ENCODE results near the gene HLA-B. TPM values are rescaled to one million over a fixed set of nuclear protein-coding genes. Genes with fewer than 3 reads are reported as not detected.

The HLA-B gene
- total RNA-seq, 1 experiment from 2014 or later = 124 TPM

- TF ChIP-seq PRDM15 (CRISPR knock-in tag; IDR thresholded peaks at IDR 0.05) = no peak
Measured at GRCh38 chr6:31305703-31306219, 51.2 kb downstream of the HLA-B start (continued).

- peaks cover 46% of the 10 kb centered on the region for H3K27me3 Mint-ChIP-seq (ENCODE audit: low read depth)
- no peaks in the 10 kb centered on the region for H3K9me3 Mint-ChIP-seq
- CTCF ChIA-PET = interaction anchor here (1.1 to 1.4 kb wide), 2 partner anchors 62 to 202 kb away, joined by 3 to 8 read pairs; no protein-coding TSS in a partner anchor
Measured at GRCh38 chr6:31304683-31305082, 52.3 kb downstream of the HLA-B start.

More at GRCh38 chr6:31304683-31305082, 52.3 kb downstream of the HLA-B start:
- no peak for ATAC-seq
- no peak for TF ChIP-seq ATF1 (CRISPR knock-in tag; IDR thresholded peaks at IDR 0.05)
- no peak for TF ChIP-seq IRF1 (CRISPR knock-in tag; IDR thresholded peaks at IDR 0.05)
- no peak for TF ChIP-seq CREM (CRISPR knock-in tag; IDR thresholded peaks at IDR 0.05)
- no peak for TF ChIP-seq NR3C1 (CRISPR knock-in tag; conservative IDR thresholded peaks at IDR 0.05; ENCODE audit: low read depth)
- no peak for TF ChIP-seq OVOL2 (CRISPR knock-in tag; IDR thresholded peaks at IDR 0.05; ENCODE audit: borderline replicate concordance)
- Mint-ChIP-seq H3K4me3 (no peak overlapping the region), H3K27ac (no peak overlapping the region), H3K4me1 (no peaks in the 10 kb centered on the region), H3K36me3 (no peaks in the 10 kb centered on the region)
- POLR2A ChIA-PET = no interaction called here
- no peak for DNase-seq (ENCODE audit: low spot score)

Small RNA genes within 50 kb of the gene (microRNA-seq; reads per million reads assigned to microRNA genes)
- not detected for gene MIR6891 (ENCODE audit: borderline number of aligned reads)

Other genes with a start within 250 kb of the HLA-B start
- gene C6orf15, start 244.6 kb downstream of the HLA-B start, total RNA-seq (2021) = not detected in 3 replicates
- gene PSORS1C1, start 242.4 kb downstream of the HLA-B start, total RNA-seq (2021) = 0.11 to 0.66 TPM (median 0.34 TPM) in 3 replicates
- gene CDSN, start 236.7 kb downstream of the HLA-B start, total RNA-seq (2021) = not detected in 3 replicates
- gene PSORS1C2, start 218.1 kb downstream of the HLA-B start, total RNA-seq (2021) = 0.55 to 0.85 TPM (median 0.78 TPM) in 3 replicates
- 58.7 to 62.6 TPM (median 61.4 TPM) in 3 replicates for gene CCHCR1, start 199.4 kb downstream of the HLA-B start, total RNA-seq (2021)
- gene TCF19, start 198.6 kb downstream of the HLA-B start, total RNA-seq (2021) = 10.2 to 12.7 TPM (median 10.7 TPM) in 3 replicates
- 2,735 to 3,160 TPM (median 3,135 TPM) in 3 replicates for gene POU5F1, start 186.5 kb downstream of the HLA-B start, total RNA-seq (2021)
- gene HLA-C, start 85.1 kb downstream of the HLA-B start, total RNA-seq (2021) = 82.9 to 107 TPM (median 106 TPM) in 3 replicates
- gene MICA, start 46.4 kb upstream of the HLA-B start, total RNA-seq (2021) = 11.4 to 12.9 TPM (median 11.7 TPM) in 3 replicates
- 26.9 to 37.0 TPM (median 27.0 TPM) in 3 replicates for gene MICB, start 141.0 kb upstream of the HLA-B start, total RNA-seq (2021)
- gene MCCD1, start 171.8 kb upstream of the HLA-B start, total RNA-seq (2021) = not detected in 3 replicates
- 704 to 738 TPM (median 712 TPM) in 3 replicates for gene DDX39B, start 184.8 kb upstream of the HLA-B start, total RNA-seq (2021)
- gene ATP6V1G2, start 189.4 kb upstream of the HLA-B start, total RNA-seq (2021) = 2.7 to 4.1 TPM (median 4.0 TPM) in 3 replicates
- gene NFKBIL1, start 190.4 kb upstream of the HLA-B start, total RNA-seq (2021) = 14.9 to 19.5 TPM (median 17.1 TPM) in 3 replicates
- gene LTA, start 215.1 kb upstream of the HLA-B start, total RNA-seq (2021) = 0.46 to 1.2 TPM (median 0.87 TPM) in 3 replicates
- gene TNF, start 218.4 kb upstream of the HLA-B start, total RNA-seq (2021) = 0.23 to 0.46 TPM (median 0.31 TPM) in 3 replicates
- gene LTB, start 225.2 kb upstream of the HLA-B start, total RNA-seq (2021) = 1.0 to 1.5 TPM (median 1.3 TPM) in 3 replicates
- 0.34 to 0.66 TPM in 2 of 3 replicates, not detected in the other for gene LST1, start 229.1 kb upstream of the HLA-B start, total RNA-seq (2021)
- gene NCR3, start 235.8 kb upstream of the HLA-B start, total RNA-seq (2021) = not detected in 3 replicates